GM12878 (cell line): Measurements from ENCODE around the gene USP15. TPM values are rescaled to one million over a fixed set of nuclear protein-coding genes. Genes with fewer than 3 reads are reported as not detected.

Experiments used
- ATAC-seq: fragments of 200-7000 bp; cut with Tn5 transposase; 3 replicates; pipeline ENCODE4 v1.9.1; 2020; ENCODE audit warnings: mild to moderate bottlenecking, moderate library complexity
- BruUV-seq: library from RNA; stranded (reverse); fragments of 400-500 nt; replicated peaks from 2 replicates; lab custom pipeline; 2021; lab: Mats Ljungman, UMichigan
- CTCF ChIA-PET: fragments of 300-600 bp; sonication (Branson Sonifier 250); formaldehyde crosslinking; extraction: SDS; loops from one replicate; lab custom pipeline; 2021; ENCODE audit warnings: inconsistent platforms; lab: Yijun Ruan, JAX
- POLR2A ChIA-PET: fragments of 350-600 bp; formaldehyde crosslinking; extraction: SDS; loops from one replicate; lab custom pipeline; 2021; ENCODE audit warnings: inconsistent platforms; lab: Charles Lee
- RAD21 ChIA-PET: fragments of 300-600 bp; sonication (Branson Sonifier 250); formaldehyde crosslinking; loops from one replicate; lab custom pipeline; 2023; ENCODE audit warnings: antibody characterized with exemption; ENCODE audit not compliant: unreplicated experiment; lab: Charles Lee
- SMC1A ChIA-PET: fragments of 300-600 bp; sonication (Branson Sonifier 250); formaldehyde crosslinking; loops from one replicate; lab custom pipeline; 2023; ENCODE audit not compliant: unreplicated experiment, uncharacterized antibody; lab: Charles Lee
- DNase-seq: peaks from one replicate; pipeline ENCODE4 v3.0.0-alpha.2; 2011; ENCODE audit warnings: low read depth, low spot score
- FAIRE-seq: peaks from 3 replicates; lab custom pipeline; 2011; peaks lifted over from hg19 to GRCh38; lab: Jason Lieb, UNC
- H2AFZ ChIP-seq: 2 replicates; pipeline ENCODE4 v1.6.0; 2011; ENCODE audit warnings: low read depth, low read length, control low read depth; ENCODE audit not compliant: control insufficient read depth
- H3K27ac ChIP-seq: 2 replicates; pipeline ENCODE4 v1.5.1; 2011; ENCODE audit warnings: control low read depth; ENCODE audit not compliant: control insufficient read depth, insufficient read depth
- H3K27me3 ChIP-seq, 2 experiments: replicated peaks in 1 of 2; 2 replicates each; pipeline versions ENCODE4 v1.6.0 to v1.6.1; 2011; ENCODE audit warnings: low read length in 1 of 2; ENCODE audit not compliant: control insufficient read depth in 2 of 2, insufficient read depth in 2 of 2
- H3K36me3 ChIP-seq, 2 experiments: 2 replicates each; pipeline ENCODE4 v1.5.1; 2011; ENCODE audit warnings: low read length in 1 of 2; ENCODE audit not compliant: control insufficient read depth in 2 of 2, insufficient read depth in 2 of 2
- H3K4me1 ChIP-seq: 2 replicates; pipeline ENCODE4 v1.6.1; 2011; ENCODE audit warnings: mild to moderate bottlenecking, low read length, moderate library complexity, mixed read lengths; ENCODE audit not compliant: control insufficient read depth, insufficient read depth
- H3K4me2 ChIP-seq: 2 replicates; pipeline ENCODE4 v1.6.0; 2011; ENCODE audit warnings: control low read depth; ENCODE audit not compliant: control insufficient read depth, insufficient read depth
- H3K4me3 ChIP-seq: fragments of 200-600 bp; sonication (generic); 2 replicates; pipeline ENCODE4 v1.5.1; 2016
- H3K79me2 ChIP-seq: 2 replicates; pipeline ENCODE4 v1.6.0; 2011; ENCODE audit warnings: low read length; ENCODE audit not compliant: control insufficient read depth, insufficient read depth
- H3K9ac ChIP-seq: 2 replicates; pipeline ENCODE4 v1.8.0; 2011; ENCODE audit warnings: low read length, control low read depth, mixed read lengths; ENCODE audit not compliant: control insufficient read depth, insufficient read depth
- H3K9me3 ChIP-seq: replicated peaks from 3 replicates; pipeline ENCODE4 v1.5.1; 2011; ENCODE audit warnings: mild to moderate bottlenecking, low read length; ENCODE audit not compliant: control insufficient read depth, insufficient read depth
- H4K20me1 ChIP-seq: 2 replicates; pipeline ENCODE4 v1.6.0; 2011; ENCODE audit not compliant: control insufficient read depth, insufficient read depth
- FOS ChIP-seq: IDR thresholded peaks from 3 replicates; pipeline ENCODE4 v1.6.1; 2011; ENCODE audit warnings: borderline replicate concordance; ENCODE audit not compliant: insufficient read length; ENCODE audit errors: extremely low read depth
- FOXK2 ChIP-seq: fragments of 450-650 bp; IDR thresholded peaks from 2 replicates; pipeline ENCODE4 v1.6.1; 2017; ENCODE audit warnings: mild to moderate bottlenecking, moderate library complexity
- PAX5 ChIP-seq: IDR thresholded peaks from 2 replicates; pipeline ENCODE4 v1.6.1; 2011; ENCODE audit warnings: low read depth, low read length, borderline replicate concordance
- SMAD5 ChIP-seq: IDR thresholded peaks from 2 replicates; pipeline ENCODE4 v1.6.1; 2016; ENCODE audit warnings: antibody characterized with exemption, low read depth
- ZNF207 ChIP-seq: fragments of 450-650 bp; IDR thresholded peaks from 2 replicates; pipeline ENCODE4 v1.6.1; 2014; ENCODE audit warnings: antibody characterized with exemption, mild to moderate bottlenecking, borderline replicate concordance
- WGBS: methylation state at CpG from one replicate; pipeline ENCODE4 v1.1.6; 2016; ENCODE audit warnings: low lambda C conversion rate; ENCODE audit not compliant: insufficient replicate concordance, insufficient coverage; ENCODE audit errors: missing lambda C conversion rate; 5-methylcytosine and 5-hydroxymethylcytosine counted together
- in situ Hi-C: fragments of 300-500 bp; cut with MboI; formaldehyde crosslinking; loops from 9 replicates; pipeline ENCODE4 v1.14.3; 2018; ENCODE audit warnings: mixed read lengths
- intact Hi-C: fragments of 100-400 bp; cut with micrococcal nuclease; formaldehyde crosslinking; loops from one replicate; pipeline ENCODE4 v1.14.2; 2022; ENCODE audit not compliant: unreplicated experiment
- polyA plus RNA-seq, 11 experiments: library from polyadenylated mRNA; depleted of rRNA in 4 of 11; unstranded in 6 of 11; stranded (reverse) in 5 of 11; fragments of >200 nt; fragmentation: Nextera tagmentation in 4 of 11; fragmentation: Illumina TruSeq in 1 of 11; extraction: Ambion mirVana in 4 of 11; extraction: Trizol in 1 of 11; gene quantifications; 1 replicate in 1 of 11; 2 replicates in 10 of 11; pipeline versions ENCODE4 v1.2.1 to v1.2.3, GENCODE V29; 2011 to 2016; ENCODE audit warnings: inconsistent platforms in 2 of 11, missing spikeins in 2 of 11, low read depth in 1 of 11
- total RNA-seq, 4 experiments: library from RNA; depleted of rRNA in 3 of 4; stranded (reverse); fragments of >200 nt in 3 of 4; fragmentation: Illumina TruSeq in 1 of 4; extraction: Trizol in 1 of 4; gene quantifications; 2 replicates each; pipeline versions ENCODE4 v1.2.1 to v1.2.3, GENCODE V29; 2013 to 2021
- TF ChIP-seq, protein P1 (sequence below): fragments of 450-650 bp; formaldehyde crosslinking; IDR thresholded peaks from 2 replicates; pipeline ENCODE4 v1.4.0; 2020; ENCODE audit warnings: mild to moderate bottlenecking, moderate library complexity

Gene USP15
- total and polyA plus RNA-seq, 10 of the 15 experiments (the other 5 are each of a cell fraction or from before 2014, with no cell fraction given): 57.6 to 101 (median 90.2) TPM

DNA sequence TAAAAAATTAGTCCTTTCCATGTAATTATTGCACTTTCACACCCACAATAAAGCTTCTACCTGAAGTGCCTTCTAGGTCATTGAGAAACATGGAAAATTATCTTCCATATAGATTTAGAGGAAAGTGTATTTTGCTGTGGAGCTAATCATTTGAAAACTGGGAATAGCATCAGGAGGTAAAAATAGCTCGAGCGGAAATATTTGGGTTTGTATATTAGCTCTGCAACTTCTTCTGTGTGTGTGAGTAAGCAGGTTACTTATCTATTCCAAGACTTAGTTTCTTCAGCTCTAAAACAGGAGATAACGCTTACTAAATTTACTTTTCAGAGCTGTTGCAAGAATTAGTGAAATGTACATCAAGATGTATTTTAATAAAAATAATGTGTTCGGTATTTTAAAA, 111.5 kb downstream of the USP15 start:
- CTCF ChIA-PET: no interaction called here
- Histone ChIP-seq H3K27ac (no peak overlapping the region), H3K4me3 (no peak overlapping the region), H3K79me2 (no peaks in the 10 kb centered on the region; the same call in none of the 2 replicates), H3K4me1 (no peaks in the 10 kb centered on the region), H2AFZ (no peak overlapping the region), H3K27me3 (no peaks in the 10 kb centered on the region), H3K9ac (no peak overlapping the region), H3K36me3 (peaks cover 0 to 3% of the 10 kb centered on the region in 2 experiments; a peak in 1 of 4 replicates), H3K9me3 (no peaks in the 10 kb centered on the region), H3K4me2 (no peak overlapping the region), H4K20me1 (no peaks in the 10 kb centered on the region)
- ATAC-seq (no peak), DNase-seq (no peak), FAIRE-seq (no peak)
- intact Hi-C loops (no loop called here), in situ Hi-C loops (no loop called here)
- no TSS peak for BruUV-seq
- 72% methylated on average over 4 of the region's 4 CpGs for WGBS
- SMC1A ChIA-PET: interaction anchor here (0.7 to 2.0 kb wide), 4 partner anchors 9 to 121 kb away, joined by 3 to 8 read pairs (median 3); no protein-coding TSS in a partner anchor
- TF ChIP-seq SMAD5: no peak
- no peak for TF ChIP-seq FOS
- no peak for TF ChIP-seq PAX5
- TF ChIP-seq ZNF207: no peak
- no peak for TF ChIP-seq FOXK2
- TF ChIP-seq, protein P1, sequence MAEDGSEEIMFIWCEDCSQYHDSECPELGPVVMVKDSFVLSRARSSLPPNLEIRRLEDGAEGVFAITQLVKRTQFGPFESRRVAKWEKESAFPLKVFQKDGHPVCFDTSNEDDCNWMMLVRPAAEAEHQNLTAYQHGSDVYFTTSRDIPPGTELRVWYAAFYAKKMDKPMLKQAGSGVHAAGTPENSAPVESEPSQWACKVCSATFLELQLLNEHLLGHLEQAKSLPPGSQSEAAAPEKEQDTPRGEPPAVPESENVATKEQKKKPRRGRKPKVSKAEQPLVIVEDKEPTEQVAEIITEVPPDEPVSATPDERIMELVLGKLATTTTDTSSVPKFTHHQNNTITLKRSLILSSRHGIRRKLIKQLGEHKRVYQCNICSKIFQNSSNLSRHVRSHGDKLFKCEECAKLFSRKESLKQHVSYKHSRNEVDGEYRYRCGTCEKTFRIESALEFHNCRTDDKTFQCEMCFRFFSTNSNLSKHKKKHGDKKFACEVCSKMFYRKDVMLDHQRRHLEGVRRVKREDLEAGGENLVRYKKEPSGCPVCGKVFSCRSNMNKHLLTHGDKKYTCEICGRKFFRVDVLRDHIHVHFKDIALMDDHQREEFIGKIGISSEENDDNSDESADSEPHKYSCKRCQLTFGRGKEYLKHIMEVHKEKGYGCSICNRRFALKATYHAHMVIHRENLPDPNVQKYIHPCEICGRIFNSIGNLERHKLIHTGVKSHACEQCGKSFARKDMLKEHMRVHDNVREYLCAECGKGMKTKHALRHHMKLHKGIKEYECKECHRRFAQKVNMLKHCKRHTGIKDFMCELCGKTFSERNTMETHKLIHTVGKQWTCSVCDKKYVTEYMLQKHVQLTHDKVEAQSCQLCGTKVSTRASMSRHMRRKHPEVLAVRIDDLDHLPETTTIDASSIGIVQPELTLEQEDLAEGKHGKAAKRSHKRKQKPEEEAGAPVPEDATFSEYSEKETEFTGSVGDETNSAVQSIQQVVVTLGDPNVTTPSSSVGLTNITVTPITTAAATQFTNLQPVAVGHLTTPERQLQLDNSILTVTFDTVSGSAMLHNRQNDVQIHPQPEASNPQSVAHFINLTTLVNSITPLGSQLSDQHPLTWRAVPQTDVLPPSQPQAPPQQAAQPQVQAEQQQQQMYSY (CRISPR knock-in tag): no peak
- POLR2A ChIA-PET: no interaction called here
- RAD21 ChIA-PET: no interaction called here
